ENCODE results near the gene IMPDH2.

DNA sequence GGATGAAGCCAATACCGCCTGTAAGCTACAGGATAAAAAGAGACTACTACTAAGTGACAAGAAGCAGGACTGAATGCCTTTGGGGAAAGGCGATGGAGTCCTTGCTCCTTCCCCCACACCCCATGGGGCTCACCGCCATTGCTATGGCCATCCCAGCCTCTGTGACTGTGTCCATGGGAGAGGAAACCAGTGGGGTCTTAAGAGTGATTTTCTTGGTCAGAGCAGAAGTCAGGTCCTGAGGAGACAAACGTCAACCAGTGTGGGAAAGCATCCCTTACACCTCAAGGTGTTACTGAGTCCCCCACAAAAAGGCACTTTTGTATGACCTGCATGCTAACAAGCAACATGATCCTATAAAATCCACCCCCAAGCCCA is 913 bp downstream of the IMPDH2 start:
- TF ChIP-seq, protein P1, sequence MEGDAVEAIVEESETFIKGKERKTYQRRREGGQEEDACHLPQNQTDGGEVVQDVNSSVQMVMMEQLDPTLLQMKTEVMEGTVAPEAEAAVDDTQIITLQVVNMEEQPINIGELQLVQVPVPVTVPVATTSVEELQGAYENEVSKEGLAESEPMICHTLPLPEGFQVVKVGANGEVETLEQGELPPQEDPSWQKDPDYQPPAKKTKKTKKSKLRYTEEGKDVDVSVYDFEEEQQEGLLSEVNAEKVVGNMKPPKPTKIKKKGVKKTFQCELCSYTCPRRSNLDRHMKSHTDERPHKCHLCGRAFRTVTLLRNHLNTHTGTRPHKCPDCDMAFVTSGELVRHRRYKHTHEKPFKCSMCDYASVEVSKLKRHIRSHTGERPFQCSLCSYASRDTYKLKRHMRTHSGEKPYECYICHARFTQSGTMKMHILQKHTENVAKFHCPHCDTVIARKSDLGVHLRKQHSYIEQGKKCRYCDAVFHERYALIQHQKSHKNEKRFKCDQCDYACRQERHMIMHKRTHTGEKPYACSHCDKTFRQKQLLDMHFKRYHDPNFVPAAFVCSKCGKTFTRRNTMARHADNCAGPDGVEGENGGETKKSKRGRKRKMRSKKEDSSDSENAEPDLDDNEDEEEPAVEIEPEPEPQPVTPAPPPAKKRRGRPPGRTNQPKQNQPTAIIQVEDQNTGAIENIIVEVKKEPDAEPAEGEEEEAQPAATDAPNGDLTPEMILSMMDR (IDR thresholded peaks at IDR 0.05) = no peak
- no peak for TF ChIP-seq POLR2A (IDR thresholded peaks at IDR 0.05)
